ENCODE data around the gene ANKS1A.

- TF ChIP-seq POLR2A (IDR thresholded peaks at IDR 0.05) (no peak), POLR2AphosphoS5 (IDR thresholded peaks at IDR 0.05) (no peak)
- TF ChIP-seq, protein P1, sequence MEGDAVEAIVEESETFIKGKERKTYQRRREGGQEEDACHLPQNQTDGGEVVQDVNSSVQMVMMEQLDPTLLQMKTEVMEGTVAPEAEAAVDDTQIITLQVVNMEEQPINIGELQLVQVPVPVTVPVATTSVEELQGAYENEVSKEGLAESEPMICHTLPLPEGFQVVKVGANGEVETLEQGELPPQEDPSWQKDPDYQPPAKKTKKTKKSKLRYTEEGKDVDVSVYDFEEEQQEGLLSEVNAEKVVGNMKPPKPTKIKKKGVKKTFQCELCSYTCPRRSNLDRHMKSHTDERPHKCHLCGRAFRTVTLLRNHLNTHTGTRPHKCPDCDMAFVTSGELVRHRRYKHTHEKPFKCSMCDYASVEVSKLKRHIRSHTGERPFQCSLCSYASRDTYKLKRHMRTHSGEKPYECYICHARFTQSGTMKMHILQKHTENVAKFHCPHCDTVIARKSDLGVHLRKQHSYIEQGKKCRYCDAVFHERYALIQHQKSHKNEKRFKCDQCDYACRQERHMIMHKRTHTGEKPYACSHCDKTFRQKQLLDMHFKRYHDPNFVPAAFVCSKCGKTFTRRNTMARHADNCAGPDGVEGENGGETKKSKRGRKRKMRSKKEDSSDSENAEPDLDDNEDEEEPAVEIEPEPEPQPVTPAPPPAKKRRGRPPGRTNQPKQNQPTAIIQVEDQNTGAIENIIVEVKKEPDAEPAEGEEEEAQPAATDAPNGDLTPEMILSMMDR (IDR thresholded peaks at IDR 0.05 in 8 of 11, conservative IDR thresholded peaks at IDR 0.05 in 3 of 11), result no peak
These were observed 58.5 kb downstream of the ANKS1A start for GRCh38 chr6:34947561-34947960.
